Bronchial epithelial cell (primary cell): ENCODE data around the gene VWA8. TPM values are rescaled to one million over a fixed set of nuclear protein-coding genes. Genes with fewer than 3 reads are reported as not detected.
"Not testable (repeated sequence)": the region's sequence is repeated elsewhere in the genome, so short reads cannot be mapped to it uniquely, and the experiment has no call there.

Experiments used
- DNase-seq: peaks from one replicate; pipeline ENCODE4 v3.0.0-alpha.2; 2010; ENCODE audit warnings: low read depth
- FAIRE-seq: peaks from 2 replicates; lab custom pipeline; 2011; peaks lifted over from hg19 to GRCh38; lab: Jason Lieb, UNC
- H3K27me3 ChIP-seq: 2 replicates; pipeline ENCODE4 v1.5.1; 2011; ENCODE audit warnings: low read length; ENCODE audit not compliant: control insufficient read depth, insufficient read depth
- H3K36me3 ChIP-seq: 2 replicates; pipeline ENCODE4 v1.5.1; 2011; ENCODE audit warnings: low read length; ENCODE audit not compliant: control insufficient read depth, insufficient read depth
- H3K4me3 ChIP-seq: 2 replicates; pipeline ENCODE4 v1.5.1; 2011; ENCODE audit warnings: mild to moderate bottlenecking, low read depth, low read length, control low read depth
- CTCF ChIP-seq: IDR thresholded peaks from 2 replicates; pipeline ENCODE4 v1.5.1; 2011; ENCODE audit warnings: mild to moderate bottlenecking, moderate library complexity, low read length, control low read depth, inconsistent platforms; ENCODE audit not compliant: insufficient read depth, severe bottlenecking
- total RNA-seq: library from RNA; depleted of rRNA; stranded (reverse); fragments of >200 nt; gene quantifications from 2 replicates; pipeline ENCODE4 v1.2.1, GENCODE V29; 2014

The VWA8 gene
- total RNA-seq, 1 donor from 2014 or later: 17.1 TPM

GRCh38 chr13:41756198-41756880 is 204.6 kb downstream of the VWA8 start:
- no peak for FAIRE-seq
- DNase-seq: no peak
- no peak for TF ChIP-seq CTCF
- Histone ChIP-seq H3K27me3 (no peaks in the 10 kb centered on the region), H3K4me3 (no peak overlapping the region), H3K36me3 (no peaks in the 10 kb centered on the region)

GRCh38 chr13:41751734-41752445 is 209.0 kb downstream of the VWA8 start:
- TF ChIP-seq CTCF: no peak
- FAIRE-seq (no peak), DNase-seq (no peak)
- no peak overlapping the region for H3K4me3 ChIP-seq
- H3K27me3 ChIP-seq: no peaks in the 10 kb centered on the region
- no peaks in the 10 kb centered on the region for H3K36me3 ChIP-seq

- H3K4me3 ChIP-seq: no peak overlapping the region
- H3K36me3 ChIP-seq: no peaks in the 10 kb centered on the region
- no peak for DNase-seq
- H3K27me3 ChIP-seq: no peaks in the 10 kb centered on the region
- no peak for TF ChIP-seq CTCF
- FAIRE-seq: no peak
Measured at GRCh38 chr13:41751277-41751676, 209.6 kb downstream of the VWA8 start.

- H3K4me3 ChIP-seq: no peak overlapping the region
- DNase-seq (peak; percentile 45), FAIRE-seq (no peak)
- H3K36me3 ChIP-seq: no peaks in the 10 kb centered on the region
- no peaks in the 10 kb centered on the region for H3K27me3 ChIP-seq
- TF ChIP-seq CTCF: no peak
Measured at GRCh38 chr13:41746259-41746658, 214.7 kb downstream of the VWA8 start.

GRCh38 chr13:41745496-41745895 is 215.4 kb downstream of the VWA8 start:
- not testable (repeated sequence) for H3K36me3 ChIP-seq, H3K4me3 ChIP-seq, FAIRE-seq, H3K27me3 ChIP-seq, DNase-seq

- Histone ChIP-seq H3K27me3 (no peaks in the 10 kb centered on the region), H3K4me3 (no peak overlapping the region), H3K36me3 (no peaks in the 10 kb centered on the region)
- TF ChIP-seq CTCF: no peak
- DNase-seq: peak; percentile 32
- no peak for FAIRE-seq
Measured at GRCh38 chr13:41742917-41743552, 217.9 kb downstream of the VWA8 start.
